Measurements from ENCODE around the gene NTRK3. TPM values are rescaled to one million over a fixed set of nuclear protein-coding genes. Genes with fewer than 3 reads are reported as not detected.
"Not testable (repeated sequence)": the region's sequence is repeated elsewhere in the genome, so short reads cannot be mapped to it uniquely, and the experiment has no call there.

The NTRK3 gene
- total RNA-seq, 2 experiments from 2014 or later: 0.78 TPM; not detected in 1

DNA sequence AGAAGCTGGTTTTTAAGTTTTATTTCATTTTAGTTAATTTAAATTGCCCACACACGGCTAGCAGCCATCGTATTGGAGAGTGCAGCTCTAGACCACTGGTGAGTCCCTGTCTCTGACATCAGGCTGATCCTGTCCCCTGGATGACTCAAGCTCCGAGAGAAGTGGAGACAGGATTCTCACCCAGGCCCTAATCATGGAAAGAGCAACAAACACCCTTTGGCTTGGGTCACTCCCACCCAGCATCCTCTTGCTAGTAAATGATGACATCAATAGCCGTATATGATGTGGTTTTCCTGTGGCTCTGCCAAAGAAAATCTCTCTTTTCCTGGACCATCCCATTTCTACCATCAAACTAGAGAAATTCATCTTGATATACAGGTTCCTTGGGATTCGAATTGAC is 182.2 kb downstream of the NTRK3 start:
- no peak for TF ChIP-seq CTCF (IDR thresholded peaks at IDR 0.05)
- no peak overlapping the region for H3K4me3 Mint-ChIP-seq
- ATAC-seq (ENCODE audit: poor library complexity) (no peak), DNase-seq (no peak)
- intact Hi-C loops (cut with DNase I, micrococcal nuclease): no loop called here
- Histone ChIP-seq H3K27me3 (ENCODE audit: control insufficient read depth in 1 of 2, insufficient read depth in 2 of 2, low read length in 2 of 2) (no peaks in the 10 kb centered on the region), H3K27ac (ENCODE audit: low read depth in 1 of 2, low read length in 2 of 2) (no peak overlapping the region), H3K4me1 (ENCODE audit: insufficient read depth, low read length) (no peaks in the 10 kb centered on the region), H3K4me3 (ENCODE audit: low read length) (no peak overlapping the region), H3K9me3 (ENCODE audit: control insufficient read depth in 1 of 2, insufficient read depth in 1 of 2, low read length in 2 of 2) (peaks cover 0 to 9% of the 10 kb centered on the region in 2 experiments), H3K36me3 (ENCODE audit: insufficient read depth, low read length) (no peaks in the 10 kb centered on the region)
- H3K9me3 Mint-ChIP-seq: no peaks in the 10 kb centered on the region
- H3K27me3 Mint-ChIP-seq: no peaks in the 10 kb centered on the region
- ChIA-PET POLR2A (no interaction called here), CTCF (no interaction called here)
- H3K27ac Mint-ChIP-seq: no peak overlapping the region
- H3K4me1 Mint-ChIP-seq (ENCODE audit: low read depth): no peaks in the 10 kb centered on the region
- no peaks in the 10 kb centered on the region for H3K36me3 Mint-ChIP-seq (ENCODE audit: low read depth)

- no peak for TF ChIP-seq CTCF (IDR thresholded peaks at IDR 0.05)
- H3K36me3 Mint-ChIP-seq (ENCODE audit: low read depth): no peaks in the 10 kb centered on the region
- H3K4me3 ChIP-seq (ENCODE audit: low read length): no peak overlapping the region
- H3K4me1 ChIP-seq (ENCODE audit: insufficient read depth, low read length): no peaks in the 10 kb centered on the region
- intact Hi-C loops (cut with DNase I, micrococcal nuclease): no loop called here
- H3K27me3 Mint-ChIP-seq: no peaks in the 10 kb centered on the region
- ChIA-PET CTCF (no interaction called here), POLR2A (no interaction called here)
- H3K27ac ChIP-seq (ENCODE audit: low read depth in 1 of 2, low read length in 2 of 2): no peak overlapping the region
- no peaks in the 10 kb centered on the region for H3K9me3 Mint-ChIP-seq
- H3K4me1 Mint-ChIP-seq (ENCODE audit: low read depth): no peaks in the 10 kb centered on the region
- no peak for DNase-seq
- no peak overlapping the region for H3K27ac Mint-ChIP-seq
- H3K4me3 Mint-ChIP-seq: no peak overlapping the region
- H3K27me3 ChIP-seq (ENCODE audit: control insufficient read depth in 1 of 2, insufficient read depth in 2 of 2, low read length in 2 of 2): no peaks in the 10 kb centered on the region
- H3K36me3 ChIP-seq (ENCODE audit: insufficient read depth, low read length): no peaks in the 10 kb centered on the region
- no peak for ATAC-seq (ENCODE audit: poor library complexity)
- H3K9me3 ChIP-seq (ENCODE audit: control insufficient read depth in 1 of 2, insufficient read depth in 1 of 2, low read length in 2 of 2): peaks cover 0 to under 1% of the 10 kb centered on the region in 2 experiments
Measured at GRCh38 chr15:88073391-88073691, 183.2 kb downstream of the NTRK3 start.

- Mint-ChIP-seq H3K27me3 (no peaks in the 10 kb centered on the region), H3K4me3 (no peak overlapping the region), H3K27ac (no peak overlapping the region), H3K36me3 (ENCODE audit: low read depth) (no peaks in the 10 kb centered on the region), H3K9me3 (no peaks in the 10 kb centered on the region), H3K4me1 (ENCODE audit: low read depth) (no peaks in the 10 kb centered on the region)
- TF ChIP-seq CTCF (IDR thresholded peaks at IDR 0.05): no peak
- Histone ChIP-seq H3K36me3 (ENCODE audit: insufficient read depth, low read length) (no peaks in the 10 kb centered on the region), H3K4me3 (ENCODE audit: low read length) (no peak overlapping the region), H3K27ac (ENCODE audit: low read depth in 1 of 2, low read length in 2 of 2) (no peak overlapping the region), H3K4me1 (ENCODE audit: insufficient read depth, low read length) (no peaks in the 10 kb centered on the region), H3K9me3 (ENCODE audit: control insufficient read depth in 1 of 2, insufficient read depth in 1 of 2, low read length in 2 of 2) (no peaks in the 10 kb centered on the region), H3K27me3 (ENCODE audit: control insufficient read depth in 1 of 2, insufficient read depth in 2 of 2, low read length in 2 of 2) (no peaks in the 10 kb centered on the region)
- CTCF ChIA-PET: no interaction called here
- POLR2A ChIA-PET: no interaction called here
- intact Hi-C loops (cut with DNase I, micrococcal nuclease): no loop called here
- DNase-seq (no peak), ATAC-seq (ENCODE audit: poor library complexity) (no peak)
Measured at GRCh38 chr15:88072598-88073390, 183.7 kb downstream of the NTRK3 start.

- H3K4me1 ChIP-seq (ENCODE audit: insufficient read depth, low read length); H3K4me3 ChIP-seq (ENCODE audit: low read length); H3K27me3 Mint-ChIP-seq; H3K27me3 ChIP-seq (ENCODE audit: control insufficient read depth in 1 of 2, insufficient read depth in 2 of 2, low read length in 2 of 2); H3K4me3 Mint-ChIP-seq; H3K36me3 Mint-ChIP-seq (ENCODE audit: low read depth); H3K4me1 Mint-ChIP-seq (ENCODE audit: low read depth); POLR2A ChIA-PET; ATAC-seq (ENCODE audit: poor library complexity); H3K27ac Mint-ChIP-seq; H3K9me3 ChIP-seq (ENCODE audit: control insufficient read depth in 1 of 2, insufficient read depth in 1 of 2, low read length in 2 of 2); H3K36me3 ChIP-seq (ENCODE audit: insufficient read depth, low read length); H3K9me3 Mint-ChIP-seq; H3K27ac ChIP-seq (ENCODE audit: low read depth in 1 of 2, low read length in 2 of 2); intact Hi-C loops (cut with DNase I, micrococcal nuclease); CTCF ChIA-PET; DNase-seq: not testable (repeated sequence)
Measured at GRCh38 chr15:88072133-88072532, 184.4 kb downstream of the NTRK3 start.

All from CD4-positive, alpha-beta T cell (primary cell).